SK-N-SH treated with all-trans-retinoic acid at 6 μM for 48 hours (cell line): ENCODE results near the gene GPR155.
A peak's percentile ranks its signal among the peaks of the same experiment; 100 is the strongest.

Experiments
- ATAC-seq: fragments of 200-7000 bp; cut with Tn5 transposase; 3 replicates; pipeline ENCODE4 v1.9.1; 2020; ENCODE audit warnings: mild to moderate bottlenecking, moderate library complexity
- ARNTL ChIP-seq: fragments of 450-650 bp; formaldehyde crosslinking; IDR thresholded peaks from 2 replicates; pipeline ENCODE4 v1.5.0; 2020; ENCODE audit warnings: low read depth, mild to moderate bottlenecking, moderate library complexity, borderline replicate concordance
- BACH2 ChIP-seq: fragments of 250-450 bp; sonication (Bioruptor Pico); IDR thresholded peaks from 2 replicates; pipeline ENCODE4 v1.9.0; 2021; ENCODE audit warnings: mild to moderate bottlenecking, borderline replicate concordance
- CREB5 ChIP-seq: fragments of 250-450 bp; sonication (Bioruptor Pico); IDR thresholded peaks from 2 replicates; pipeline ENCODE4 v1.5.1; 2020; ENCODE audit warnings: low read depth, mild to moderate bottlenecking, moderate library complexity
- CSRNP3 ChIP-seq: fragments of 250-450 bp; sonication (Bioruptor Pico); IDR thresholded peaks from 2 replicates; pipeline ENCODE4 v1.5.1; 2021; ENCODE audit warnings: mild to moderate bottlenecking, moderate library complexity
- ESRRG ChIP-seq: fragments of 250-450 bp; sonication (Bioruptor Pico); IDR thresholded peaks from 2 replicates; pipeline ENCODE4 v1.6.1; 2021; ENCODE audit warnings: mild to moderate bottlenecking
- GLIS3 ChIP-seq: fragments of 250-450 bp; sonication (Bioruptor Pico); IDR thresholded peaks from 2 replicates; pipeline ENCODE4 v1.5.0; 2020; ENCODE audit warnings: mild to moderate bottlenecking, moderate library complexity
- ISL1 ChIP-seq: fragments of 250-450 bp; sonication (Bioruptor Pico); IDR thresholded peaks from 2 replicates; pipeline ENCODE4 v2.1.2; 2022; ENCODE audit warnings: mild to moderate bottlenecking, moderate library complexity
- OSR1 ChIP-seq: fragments of 250-450 bp; sonication (Bioruptor Pico); IDR thresholded peaks from 2 replicates; pipeline ENCODE4 v1.8.0; 2022; ENCODE audit warnings: moderate library complexity, mild to moderate bottlenecking, inconsistent platforms
- PATZ1 ChIP-seq: fragments of 250-450 bp; sonication (Bioruptor Pico); IDR thresholded peaks from 2 replicates; pipeline ENCODE4 v1.8.0; 2020; ENCODE audit warnings: mild to moderate bottlenecking, moderate library complexity, borderline replicate concordance
- POU6F1 ChIP-seq: fragments of 250-450 bp; sonication (Bioruptor Pico); IDR thresholded peaks from 2 replicates; pipeline ENCODE4 v1.8.0; 2021; ENCODE audit warnings: low read depth, mild to moderate bottlenecking, moderate library complexity, borderline replicate concordance
- PPARA ChIP-seq: fragments of 250-450 bp; sonication (Bioruptor Pico); IDR thresholded peaks from 2 replicates; pipeline ENCODE4 v1.5.0; 2020; ENCODE audit warnings: mild to moderate bottlenecking, borderline replicate concordance
- RARB ChIP-seq: fragments of 250-450 bp; sonication (Bioruptor Pico); IDR thresholded peaks from 2 replicates; pipeline ENCODE4 v1.8.0; 2021; ENCODE audit warnings: mild to moderate bottlenecking, moderate library complexity
- SNAI2 ChIP-seq: fragments of 250-450 bp; sonication (Bioruptor Pico); IDR thresholded peaks from 2 replicates; pipeline ENCODE4 v1.5.0; 2020; ENCODE audit warnings: mild to moderate bottlenecking, moderate library complexity
- TCF4 ChIP-seq: fragments of 250-450 bp; sonication (Bioruptor Pico); IDR thresholded peaks from 2 replicates; pipeline ENCODE4 v1.8.0; 2021; ENCODE audit warnings: mild to moderate bottlenecking, moderate library complexity, borderline replicate concordance
- TOX ChIP-seq: fragments of 250-450 bp; sonication (Bioruptor Pico); IDR thresholded peaks from 2 replicates; pipeline ENCODE4 v1.8.0; 2021; ENCODE audit warnings: mild to moderate bottlenecking, moderate library complexity, borderline replicate concordance
- TSHZ2 ChIP-seq: fragments of 250-450 bp; sonication (Bioruptor Pico); IDR thresholded peaks from 2 replicates; pipeline ENCODE4 v1.5.0; 2020; ENCODE audit warnings: mild to moderate bottlenecking, moderate library complexity
- ZFP3 ChIP-seq: fragments of 250-450 bp; sonication (Bioruptor Pico); IDR thresholded peaks from 2 replicates; pipeline ENCODE4 v1.5.0; 2020; ENCODE audit warnings: mild to moderate bottlenecking, moderate library complexity
- ZNF565 ChIP-seq: fragments of 450-650 bp; formaldehyde crosslinking; conservative IDR thresholded peaks from 2 replicates; pipeline ENCODE4 v1.5.0; 2020; ENCODE audit warnings: low read depth, mild to moderate bottlenecking, moderate library complexity
- ZNF70 ChIP-seq: fragments of 450-650 bp; formaldehyde crosslinking; IDR thresholded peaks from 2 replicates; pipeline ENCODE4 v1.5.0; 2020; ENCODE audit warnings: mild to moderate bottlenecking, moderate library complexity
- ZNF8 ChIP-seq: fragments of 450-650 bp; formaldehyde crosslinking; IDR thresholded peaks from 2 replicates; pipeline ENCODE4 v1.5.0; 2020; ENCODE audit warnings: mild to moderate bottlenecking, moderate library complexity

GPR155 gene

GRCh38 chr2:174439323-174439722 is 47.5 kb downstream of the GPR155 start (continued):
- no peak for TF ChIP-seq ESRRG (CRISPR knock-in tag)
- TF ChIP-seq, all 23 proteins: peak for 0

GRCh38 chr2:174438146-174438886 is 48.5 kb downstream of the GPR155 start:
- no peak for TF ChIP-seq PATZ1
- no peak for TF ChIP-seq TCF4 (CRISPR knock-in tag)
- no peak for TF ChIP-seq PPARA (CRISPR knock-in tag)
- no peak for TF ChIP-seq BACH2 (CRISPR knock-in tag)
- TF ChIP-seq OSR1 (CRISPR knock-in tag) = no peak
- TF ChIP-seq GLIS3 (CRISPR knock-in tag) = no peak
- TF ChIP-seq POU6F1 (CRISPR knock-in tag) = no peak
- no peak for ATAC-seq

- no peak for ATAC-seq
- no peak for TF ChIP-seq CREB5 (CRISPR knock-in tag)
- TF ChIP-seq ISL1 (CRISPR knock-in tag) = peak; percentile 48
Measured at GRCh38 chr2:174436351-174436750, 50.5 kb downstream of the GPR155 start.

GRCh38 chr2:174431902-174432301 is 54.9 kb downstream of the GPR155 start:
- TF ChIP-seq ESRRG (CRISPR knock-in tag) = no peak
- TF ChIP-seq ZFP3 (CRISPR knock-in tag) = no peak
- no peak for TF ChIP-seq TOX (CRISPR knock-in tag)
- no peak for TF ChIP-seq RARB
- TF ChIP-seq ZNF8 (CRISPR knock-in tag) = no peak
- TF ChIP-seq ARNTL (CRISPR knock-in tag) = no peak
- TF ChIP-seq SNAI2 (CRISPR knock-in tag) = no peak
- no peak for TF ChIP-seq TCF4 (CRISPR knock-in tag)
- TF ChIP-seq CSRNP3 (CRISPR knock-in tag) = no peak
- ATAC-seq = no peak

GRCh38 chr2:174430066-174430465 is 56.8 kb downstream of the GPR155 start:
- no peak for ATAC-seq
- no peak for TF ChIP-seq BACH2 (CRISPR knock-in tag)
- TF ChIP-seq SNAI2 (CRISPR knock-in tag) = no peak
- no peak for TF ChIP-seq ZNF70 (CRISPR knock-in tag)
- no peak for TF ChIP-seq ZNF565
- no peak for TF ChIP-seq TSHZ2 (CRISPR knock-in tag)
- no peak for TF ChIP-seq POU6F1 (CRISPR knock-in tag)
- no peak for TF ChIP-seq PATZ1
- no peak for TF ChIP-seq GLIS3 (CRISPR knock-in tag)
- TF ChIP-seq RARB = no peak
